SK-N-MC (cell line): Measurements from ENCODE around the gene ANKRD13D.

Experiments used
- EZH2 ChIP-seq: fragments of 200-600 bp; sonication (generic); IDR thresholded peaks from one replicate; pipeline ENCODE4 v1.6.1; 2017; ENCODE audit warnings: antibody characterized with exemption
- FOXP2 ChIP-seq: optimal IDR thresholded peaks from 2 replicates; pipeline ENCODE3; 2011; ENCODE audit warnings: mild to moderate bottlenecking, moderate library complexity; ENCODE audit not compliant: insufficient read depth; ENCODE audit errors: extremely low read length, control extremely low read depth
- POLR2AphosphoS5 ChIP-seq: IDR thresholded peaks from 2 replicates; pipeline ENCODE4 v1.6.1; 2012; ENCODE audit warnings: mild to moderate bottlenecking, low read depth, low read length, borderline replicate concordance

DNA sequence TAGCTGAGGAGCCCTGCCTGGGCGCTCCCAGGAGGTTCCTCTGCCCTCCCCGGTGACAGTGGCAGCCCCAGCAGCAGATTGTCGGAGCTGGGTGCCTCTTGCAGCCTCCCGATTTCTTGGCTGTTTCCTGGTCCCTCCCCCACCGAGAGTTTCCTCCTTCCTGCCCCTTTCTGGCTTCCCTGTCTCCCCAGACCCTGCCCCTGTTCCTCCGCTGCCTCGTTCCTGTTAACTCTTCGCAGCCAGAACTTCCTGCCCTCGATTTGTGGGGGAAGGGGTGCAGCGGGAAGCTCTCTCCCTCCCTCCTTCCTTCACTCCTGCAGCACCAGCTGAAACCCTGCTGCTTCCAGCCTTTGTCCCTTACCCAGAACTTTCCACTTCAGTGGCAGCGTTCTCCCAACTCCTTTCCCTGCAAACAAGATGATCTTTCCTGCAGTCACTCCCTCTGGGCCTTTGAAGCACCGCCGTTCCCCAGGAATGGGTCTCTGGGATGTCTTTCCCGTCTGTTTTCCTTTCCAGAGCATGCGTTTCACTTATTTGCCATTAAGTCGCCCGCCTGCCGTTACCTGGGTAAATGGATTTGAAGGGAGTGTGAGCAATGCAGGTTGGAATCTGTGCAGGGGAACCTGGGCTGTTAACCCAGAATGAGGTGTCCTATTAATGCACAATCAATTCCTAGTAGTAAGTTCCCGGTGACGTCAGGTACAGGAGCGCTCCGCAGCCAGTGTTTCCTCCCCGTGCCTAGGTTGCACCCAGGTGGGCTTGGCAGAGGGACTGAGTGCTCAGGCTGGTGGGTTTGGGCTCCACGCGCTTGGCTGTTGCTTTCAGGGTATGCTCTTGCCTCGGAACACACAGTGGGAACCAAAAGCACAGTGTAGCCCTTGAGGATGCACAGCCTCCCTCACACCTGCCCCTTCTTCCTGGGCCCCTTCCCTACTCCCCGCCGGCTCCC is 18.6 kb upstream of the ANKRD13D start:
- peak; percentile 34; the same call in 1 of the 2 replicates for TF ChIP-seq POLR2AphosphoS5
- no peak for TF ChIP-seq EZH2
- no peak for TF ChIP-seq FOXP2
